ENCODE measurements around the gene SNX18.
A peak's percentile ranks its signal among the peaks of the same experiment; 100 is the strongest.
"Not testable (repeated sequence)": the region's sequence is repeated elsewhere in the genome, so short reads cannot be mapped to it uniquely, and the experiment has no call there.

The SNX18 gene, protein sequence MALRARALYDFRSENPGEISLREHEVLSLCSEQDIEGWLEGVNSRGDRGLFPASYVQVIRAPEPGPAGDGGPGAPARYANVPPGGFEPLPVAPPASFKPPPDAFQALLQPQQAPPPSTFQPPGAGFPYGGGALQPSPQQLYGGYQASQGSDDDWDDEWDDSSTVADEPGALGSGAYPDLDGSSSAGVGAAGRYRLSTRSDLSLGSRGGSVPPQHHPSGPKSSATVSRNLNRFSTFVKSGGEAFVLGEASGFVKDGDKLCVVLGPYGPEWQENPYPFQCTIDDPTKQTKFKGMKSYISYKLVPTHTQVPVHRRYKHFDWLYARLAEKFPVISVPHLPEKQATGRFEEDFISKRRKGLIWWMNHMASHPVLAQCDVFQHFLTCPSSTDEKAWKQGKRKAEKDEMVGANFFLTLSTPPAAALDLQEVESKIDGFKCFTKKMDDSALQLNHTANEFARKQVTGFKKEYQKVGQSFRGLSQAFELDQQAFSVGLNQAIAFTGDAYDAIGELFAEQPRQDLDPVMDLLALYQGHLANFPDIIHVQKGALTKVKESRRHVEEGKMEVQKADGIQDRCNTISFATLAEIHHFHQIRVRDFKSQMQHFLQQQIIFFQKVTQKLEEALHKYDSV

DNA sequence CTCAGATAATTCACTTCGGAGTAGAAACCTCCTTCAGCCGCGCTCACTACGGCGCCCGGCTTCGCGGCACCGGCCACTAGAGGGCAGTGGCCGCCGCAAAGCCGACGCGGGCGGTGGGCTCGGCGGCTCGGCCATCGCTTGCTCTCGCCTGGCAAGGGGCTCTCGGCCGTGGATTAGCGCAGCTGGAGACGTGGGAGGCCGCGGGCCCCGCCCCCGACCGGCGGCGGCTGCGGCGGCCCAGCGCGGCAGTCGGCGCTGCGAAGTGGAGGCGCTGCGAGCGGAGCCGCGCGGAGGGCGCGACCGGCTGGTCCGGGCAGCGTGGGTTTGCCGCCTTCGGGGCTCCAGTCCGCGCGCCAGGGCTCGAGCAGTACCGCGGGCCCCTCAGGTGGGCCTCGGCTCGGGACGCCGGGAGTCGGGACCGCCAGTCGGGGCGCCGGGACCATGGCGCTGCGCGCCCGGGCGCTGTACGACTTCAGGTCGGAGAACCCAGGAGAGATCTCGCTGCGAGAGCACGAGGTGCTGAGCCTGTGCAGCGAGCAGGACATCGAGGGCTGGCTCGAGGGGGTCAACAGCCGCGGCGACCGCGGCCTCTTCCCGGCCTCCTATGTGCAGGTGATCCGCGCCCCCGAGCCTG lies at the start of gene SNX18:
Gene SNX18 (plus strand): TSS at position 248 of the 634 bp plus-strand sequence. CDS start 194 bp downstream, at position 442.
- DNase-seq (ENCODE audit: low read depth) = peak; percentile 81

DNA sequence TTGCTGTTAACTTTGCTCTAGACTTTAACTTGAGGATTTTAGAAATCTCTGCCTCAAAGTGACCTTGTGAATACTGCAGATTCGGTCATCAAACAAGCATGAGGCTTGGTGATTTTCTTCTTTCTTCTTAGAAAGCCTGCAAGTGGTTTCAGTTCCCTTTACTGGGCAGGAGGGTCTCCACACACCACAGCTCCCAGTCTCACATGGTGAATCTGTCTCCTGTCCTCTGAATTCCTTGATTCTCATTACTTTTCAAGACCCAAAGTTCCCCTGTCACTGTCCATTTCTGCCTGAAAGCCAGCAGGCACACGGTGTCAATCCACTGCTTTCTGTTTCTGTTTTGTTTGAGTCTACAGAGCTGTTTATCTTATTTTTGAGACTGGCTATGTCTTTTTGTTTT lies 47.9 kb upstream of the SNX18 start:
- no peak for DNase-seq (ENCODE audit: low read depth)

- DNase-seq (ENCODE audit: low read depth) = no peak
Observed at GRCh38 chr5:54470128-54470527, 47.4 kb upstream of the SNX18 start.

- DNase-seq (ENCODE audit: low read depth) = no peak
Observed at GRCh38 chr5:54470677-54471076, 46.9 kb upstream of the SNX18 start.

DNA sequence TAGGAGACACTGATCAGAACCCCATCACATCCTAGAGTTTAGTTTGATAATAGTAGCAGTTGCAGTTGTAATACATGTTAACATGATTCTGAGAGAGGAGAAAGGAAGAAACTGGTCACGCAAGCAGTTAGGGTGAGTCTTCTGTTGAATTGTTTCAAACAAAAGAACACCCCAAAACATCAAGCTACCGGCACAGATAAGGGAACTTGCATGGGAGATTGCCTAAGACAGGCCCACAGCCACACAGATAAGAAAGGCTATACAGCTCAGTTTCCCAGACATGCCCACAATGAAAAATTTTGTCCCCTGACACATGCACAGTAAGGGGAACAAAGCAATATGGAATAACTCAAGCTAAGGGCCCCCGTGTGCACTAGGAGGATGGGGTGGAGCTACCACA lies 46.2 kb upstream of the SNX18 start:
- no peak for DNase-seq (ENCODE audit: low read depth)

- DNase-seq (ENCODE audit: low read depth) = no peak
Observed at GRCh38 chr5:54476682-54477081, 40.9 kb upstream of the SNX18 start.

GRCh38 chr5:54477941-54478478 lies 39.5 kb upstream of the SNX18 start:
- no peak for DNase-seq (ENCODE audit: low read depth)

DNA sequence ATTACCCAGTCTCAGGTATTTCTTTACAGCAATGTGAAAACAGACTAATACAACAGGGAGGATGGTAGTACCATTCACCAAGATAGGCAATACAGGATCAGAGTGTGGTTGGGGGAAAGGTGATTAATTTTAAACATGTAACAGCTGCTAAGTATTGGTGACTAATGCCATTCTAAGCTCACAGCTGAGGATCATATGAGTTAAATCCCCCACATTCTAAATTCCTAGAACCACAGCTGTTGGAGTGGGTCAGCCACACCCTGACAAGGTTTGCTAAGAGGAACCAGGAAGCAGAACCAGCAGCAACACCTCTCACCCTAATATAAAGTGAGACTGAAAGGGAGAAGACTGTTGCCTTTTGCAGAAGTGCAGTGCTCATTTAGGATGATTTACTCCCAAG lies 37.3 kb upstream of the SNX18 start:
- DNase-seq (ENCODE audit: low read depth) = no peak

DNA sequence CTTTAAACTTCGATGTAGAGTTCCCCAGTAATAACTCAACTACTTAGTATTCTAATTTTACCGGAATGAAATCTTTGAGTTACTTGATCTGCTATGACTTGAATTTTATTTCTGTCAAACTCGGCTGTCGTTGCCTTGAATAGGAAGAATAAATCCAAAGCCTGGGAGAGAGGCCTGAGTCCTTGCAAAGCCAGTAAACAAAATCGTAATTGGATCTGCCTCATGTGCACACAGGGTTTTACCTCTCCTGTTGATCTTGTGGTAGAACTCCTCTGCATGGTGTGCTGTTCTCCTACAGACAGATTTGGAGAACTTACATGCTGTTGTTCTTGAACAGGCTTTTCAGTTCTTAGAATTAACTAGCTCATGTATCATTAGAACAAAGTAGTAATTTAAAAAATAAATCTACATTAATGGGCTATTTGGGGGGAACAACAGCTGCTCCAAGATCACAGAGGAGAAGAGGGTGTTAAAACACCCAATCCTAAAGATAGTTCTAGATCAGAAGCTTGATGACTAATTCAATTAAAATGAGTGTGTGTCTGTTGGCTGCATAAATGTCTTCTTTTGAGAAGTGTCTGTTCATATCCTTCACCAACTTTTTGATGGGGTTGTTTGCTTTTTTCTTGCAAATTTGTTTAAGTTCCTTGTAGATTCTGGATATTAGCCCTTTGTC lies 33.2 kb upstream of the SNX18 start:
- DNase-seq (ENCODE audit: low read depth) = no peak

DNA sequence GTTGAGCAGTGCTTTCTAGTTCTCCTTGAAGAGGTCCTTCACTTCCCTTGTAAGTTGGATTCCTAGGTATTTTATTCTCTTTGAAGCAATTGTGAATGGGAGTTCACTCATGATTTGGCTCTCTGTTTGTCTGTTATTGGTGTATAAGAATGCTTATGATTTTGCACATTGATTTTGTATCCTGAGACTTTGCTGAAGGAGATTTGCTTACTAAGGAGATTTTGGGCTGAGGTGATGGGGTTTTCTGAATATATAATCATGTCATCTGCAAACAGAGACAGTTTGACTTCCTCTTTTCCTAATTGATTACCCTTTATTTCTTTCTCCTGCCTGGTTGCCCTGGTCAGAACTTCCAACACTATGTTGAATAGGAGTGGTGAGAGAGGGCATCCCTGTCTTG lies 31.9 kb upstream of the SNX18 start:
- DNase-seq (ENCODE audit: low read depth) = not testable (repeated sequence)

- DNase-seq (ENCODE audit: low read depth) = not testable (repeated sequence)
Observed at GRCh38 chr5:54489648-54489979, 27.9 kb upstream of the SNX18 start.

DNA sequence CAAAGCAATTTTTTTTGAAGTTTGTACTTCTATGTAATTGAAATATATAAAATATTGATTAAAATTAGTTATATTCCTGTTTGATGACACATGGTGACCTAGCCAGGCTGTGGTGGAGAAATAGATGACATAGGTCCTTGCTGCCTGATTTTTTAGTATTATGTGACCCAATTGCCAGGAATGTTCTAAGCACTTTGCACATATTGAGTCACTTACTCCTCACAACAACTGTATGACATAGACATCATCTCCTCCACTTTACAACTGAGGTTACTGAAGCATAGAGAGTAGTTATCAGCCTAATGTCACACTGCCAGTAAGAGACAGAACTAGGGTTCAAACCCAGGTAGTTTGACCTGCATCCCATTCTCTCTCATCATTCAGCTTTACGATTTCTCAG lies 26.2 kb upstream of the SNX18 start:
- no peak for DNase-seq (ENCODE audit: low read depth)

DNA sequence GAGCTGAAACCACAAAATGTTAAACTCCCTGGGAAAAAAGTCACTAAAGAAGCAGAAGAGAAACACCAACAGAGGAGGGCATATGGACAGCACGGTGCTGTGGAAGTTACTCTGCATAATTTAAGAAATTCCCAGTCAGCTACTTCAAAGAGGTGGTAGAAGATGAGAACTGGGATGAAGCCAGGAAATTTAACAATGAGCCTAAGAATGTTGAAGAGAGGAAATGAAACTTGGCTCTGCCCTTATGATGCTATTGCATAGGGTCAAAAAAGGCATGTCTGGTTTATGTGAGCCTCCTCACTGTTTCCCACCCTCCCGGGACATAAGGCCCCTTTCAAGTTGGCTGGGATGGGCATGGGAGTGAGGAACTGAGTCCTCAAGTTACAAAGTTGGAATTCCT lies 25.4 kb upstream of the SNX18 start:
- DNase-seq (ENCODE audit: low read depth) = no peak

DNA sequence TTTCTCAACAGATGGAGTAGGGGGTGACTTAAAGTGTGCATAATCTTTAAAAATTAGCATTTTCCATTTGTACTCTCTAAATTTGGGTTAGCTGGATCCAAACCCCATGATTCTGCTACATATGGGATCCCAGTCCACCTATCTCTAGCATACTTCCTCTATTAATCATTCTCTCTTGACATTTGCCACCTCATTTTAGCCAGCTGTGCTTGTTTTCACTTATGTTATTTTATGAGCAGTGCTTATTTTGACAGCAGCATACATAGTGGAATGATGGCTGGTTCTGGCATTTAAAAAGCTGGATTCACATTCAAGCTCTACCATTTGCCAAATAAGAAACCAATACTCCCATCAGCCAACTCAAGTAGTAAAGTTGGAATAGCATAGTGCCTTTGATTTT lies 22.5 kb upstream of the SNX18 start:
- no peak for DNase-seq (ENCODE audit: low read depth)

GRCh38 chr5:54514291-54514690 lies 3.3 kb upstream of the SNX18 start:
- DNase-seq (ENCODE audit: low read depth) = no peak

GRCh38 chr5:54514841-54515432 lies 2.6 kb upstream of the SNX18 start:
- no peak for DNase-seq (ENCODE audit: low read depth)

DNA sequence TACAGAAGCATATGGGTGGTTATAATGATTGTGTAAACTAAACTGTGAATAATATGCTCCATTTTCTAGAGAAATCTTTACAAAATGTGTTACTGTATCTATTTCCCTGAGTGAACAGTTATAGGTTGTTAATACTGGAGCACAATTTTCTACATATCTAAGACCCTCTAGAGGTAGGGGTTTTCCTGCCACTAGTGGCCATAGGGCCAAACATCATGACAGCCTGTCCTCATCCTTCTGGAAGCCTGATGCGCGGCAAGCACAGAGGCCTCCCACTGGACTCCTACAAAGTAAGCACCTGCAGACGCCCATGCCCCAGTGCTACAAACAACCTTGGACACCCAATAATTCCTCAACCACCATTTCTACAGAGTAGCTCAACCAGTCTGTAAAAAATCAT lies 1.9 kb upstream of the SNX18 start:
- DNase-seq (ENCODE audit: low read depth) = no peak

DNA sequence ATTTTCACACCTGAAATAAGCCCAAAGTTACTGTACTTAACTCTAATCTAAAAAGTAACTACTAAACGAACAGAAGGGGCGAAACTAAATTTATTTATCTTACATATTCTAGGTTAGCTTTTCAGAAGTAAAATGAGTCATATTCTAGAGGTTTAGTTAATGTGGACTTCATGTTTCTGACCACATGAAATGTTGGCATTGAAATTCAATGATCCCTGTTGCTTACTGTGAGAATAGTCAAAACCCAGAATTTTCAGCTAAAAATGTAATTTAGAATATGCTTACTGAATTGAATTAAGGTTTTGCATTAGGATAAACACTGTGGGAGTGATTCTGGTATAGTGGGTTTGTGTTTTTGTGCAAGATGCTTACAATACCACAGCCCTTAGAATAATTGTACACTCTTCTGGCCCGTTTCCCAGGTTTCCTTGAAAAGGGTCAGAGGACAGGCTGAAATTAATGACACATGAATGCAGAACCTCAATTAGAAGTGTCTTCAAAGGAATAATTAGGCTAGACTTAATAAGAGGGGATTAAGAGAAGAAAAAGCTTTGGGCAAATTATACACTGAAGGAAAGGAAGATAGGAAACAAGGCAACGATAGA lies 1.4 kb upstream of the SNX18 start:
- no peak for DNase-seq (ENCODE audit: low read depth)

DNA sequence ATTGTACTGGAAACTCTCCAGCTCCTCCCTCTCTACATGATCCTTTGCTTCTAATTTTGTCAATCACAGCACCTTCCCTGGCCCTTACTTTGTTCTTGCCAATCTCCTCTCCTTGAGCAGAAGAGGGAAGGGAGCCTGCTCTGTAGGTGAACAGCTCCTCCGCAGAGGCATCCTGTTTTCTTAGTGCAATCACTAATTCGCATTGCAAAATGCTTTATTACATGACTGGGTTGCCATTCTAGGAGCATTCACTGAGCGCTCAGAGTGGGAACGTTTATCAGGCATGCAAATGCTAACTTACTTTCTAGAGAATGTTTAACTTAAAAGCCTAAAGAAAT lies 416 bp upstream of the SNX18 start:
- DNase-seq (ENCODE audit: low read depth) = no peak

- peak; percentile 28 for DNase-seq (ENCODE audit: low read depth)
Observed at GRCh38 chr5:54518146-54518817, 723 bp downstream of the SNX18 start.

- no peak for DNase-seq (ENCODE audit: low read depth)
Observed at GRCh38 chr5:54518818-54519508, 1.4 kb downstream of the SNX18 start.
